ENCODE measurements around the gene GIPC1.
A peak's percentile ranks its signal among the peaks of the same experiment; 100 is the strongest.

Gene GIPC1

DNA sequence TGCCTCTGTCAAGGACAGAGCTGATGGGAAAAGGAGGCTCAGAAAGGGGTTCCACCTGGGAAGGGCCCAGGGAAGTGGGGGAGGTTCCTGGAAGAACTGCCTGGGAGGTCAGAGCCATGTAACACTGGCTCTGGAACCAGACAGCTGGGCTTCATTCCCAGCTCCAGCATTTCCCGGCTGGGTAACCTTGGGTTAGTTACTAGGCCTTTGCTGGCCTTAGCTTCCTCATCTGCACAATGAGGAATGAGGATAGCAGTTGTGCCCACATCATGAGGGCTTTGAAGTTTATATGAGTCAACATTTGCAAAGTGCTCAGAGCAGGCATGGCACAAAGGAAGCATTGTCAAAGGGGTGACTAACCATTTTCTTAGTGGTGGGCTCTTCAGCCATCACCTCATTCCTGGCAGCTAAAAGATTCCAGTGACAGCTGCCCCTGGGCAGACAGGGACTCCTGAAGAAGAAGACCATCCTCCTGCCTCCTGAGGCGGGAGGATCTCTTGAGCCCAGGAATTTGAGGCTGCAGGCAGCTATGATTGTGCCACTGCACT lies 24.0 kb upstream of the GIPC1 start:
- peak overlapping the region; percentile 79 to 96 (median 93) for H3K27ac Mint-ChIP-seq
- no peaks in the 10 kb centered on the region for H3K27me3 Mint-ChIP-seq (ENCODE audit: low read depth)
- peaks cover 19% of the 10 kb centered on the region for H3K36me3 Mint-ChIP-seq (ENCODE audit: low read depth)
- H3K4me3 Mint-ChIP-seq, result peak overlapping the region; percentile 86 to 93 (median 88)
- TF ChIP-seq, protein P1, sequence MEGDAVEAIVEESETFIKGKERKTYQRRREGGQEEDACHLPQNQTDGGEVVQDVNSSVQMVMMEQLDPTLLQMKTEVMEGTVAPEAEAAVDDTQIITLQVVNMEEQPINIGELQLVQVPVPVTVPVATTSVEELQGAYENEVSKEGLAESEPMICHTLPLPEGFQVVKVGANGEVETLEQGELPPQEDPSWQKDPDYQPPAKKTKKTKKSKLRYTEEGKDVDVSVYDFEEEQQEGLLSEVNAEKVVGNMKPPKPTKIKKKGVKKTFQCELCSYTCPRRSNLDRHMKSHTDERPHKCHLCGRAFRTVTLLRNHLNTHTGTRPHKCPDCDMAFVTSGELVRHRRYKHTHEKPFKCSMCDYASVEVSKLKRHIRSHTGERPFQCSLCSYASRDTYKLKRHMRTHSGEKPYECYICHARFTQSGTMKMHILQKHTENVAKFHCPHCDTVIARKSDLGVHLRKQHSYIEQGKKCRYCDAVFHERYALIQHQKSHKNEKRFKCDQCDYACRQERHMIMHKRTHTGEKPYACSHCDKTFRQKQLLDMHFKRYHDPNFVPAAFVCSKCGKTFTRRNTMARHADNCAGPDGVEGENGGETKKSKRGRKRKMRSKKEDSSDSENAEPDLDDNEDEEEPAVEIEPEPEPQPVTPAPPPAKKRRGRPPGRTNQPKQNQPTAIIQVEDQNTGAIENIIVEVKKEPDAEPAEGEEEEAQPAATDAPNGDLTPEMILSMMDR (IDR thresholded peaks at IDR 0.05; ENCODE audit: unreplicated experiment in 3 of 3), result no peak
- H3K4me1 Mint-ChIP-seq, result peaks cover 47% of the 10 kb centered on the region
- no peaks in the 10 kb centered on the region for H3K9me3 Mint-ChIP-seq

DNA sequence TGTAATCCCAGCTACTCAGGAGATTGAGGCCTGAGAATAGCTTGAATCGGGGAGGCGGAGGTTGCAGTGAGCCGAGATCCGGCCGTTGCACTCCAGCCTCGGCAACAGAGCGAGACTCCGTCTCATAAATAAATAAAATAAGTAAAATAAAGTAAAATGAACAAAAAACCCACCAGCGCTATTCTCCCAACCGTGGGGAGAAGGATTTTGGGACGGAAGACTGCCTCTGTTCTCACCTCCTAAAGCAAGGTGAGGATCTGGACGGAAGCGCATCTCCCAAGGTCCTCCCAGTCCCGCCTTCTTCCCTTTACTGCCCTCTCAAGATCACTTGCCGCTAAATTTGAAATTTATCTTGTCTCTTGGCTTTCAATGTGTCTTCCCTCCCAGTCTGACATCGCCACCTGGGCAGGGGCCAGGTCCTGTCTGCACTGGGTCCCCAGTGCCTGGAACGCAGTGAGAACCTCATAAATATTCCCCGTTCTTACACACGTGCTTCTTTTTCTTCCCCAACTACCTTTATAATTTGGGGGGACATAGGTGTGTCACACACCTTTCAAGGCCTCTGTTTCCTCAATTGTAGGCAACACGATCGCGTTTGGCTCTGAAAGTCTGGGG lies 23.4 kb upstream of the GIPC1 start:
- TF ChIP-seq, protein P1 (IDR thresholded peaks at IDR 0.05; ENCODE audit: unreplicated experiment in 3 of 3), result no peak
- peak overlapping the region; percentile 79 to 96 (median 93) for H3K27ac Mint-ChIP-seq
- H3K27me3 Mint-ChIP-seq (ENCODE audit: low read depth), result no peaks in the 10 kb centered on the region
- H3K9me3 Mint-ChIP-seq, result no peaks in the 10 kb centered on the region
- H3K4me1 Mint-ChIP-seq, result peaks cover 53% of the 10 kb centered on the region
- peaks cover 25% of the 10 kb centered on the region for H3K36me3 Mint-ChIP-seq (ENCODE audit: low read depth)
- peak overlapping the region; percentile 86 to 93 (median 88) for H3K4me3 Mint-ChIP-seq

DNA sequence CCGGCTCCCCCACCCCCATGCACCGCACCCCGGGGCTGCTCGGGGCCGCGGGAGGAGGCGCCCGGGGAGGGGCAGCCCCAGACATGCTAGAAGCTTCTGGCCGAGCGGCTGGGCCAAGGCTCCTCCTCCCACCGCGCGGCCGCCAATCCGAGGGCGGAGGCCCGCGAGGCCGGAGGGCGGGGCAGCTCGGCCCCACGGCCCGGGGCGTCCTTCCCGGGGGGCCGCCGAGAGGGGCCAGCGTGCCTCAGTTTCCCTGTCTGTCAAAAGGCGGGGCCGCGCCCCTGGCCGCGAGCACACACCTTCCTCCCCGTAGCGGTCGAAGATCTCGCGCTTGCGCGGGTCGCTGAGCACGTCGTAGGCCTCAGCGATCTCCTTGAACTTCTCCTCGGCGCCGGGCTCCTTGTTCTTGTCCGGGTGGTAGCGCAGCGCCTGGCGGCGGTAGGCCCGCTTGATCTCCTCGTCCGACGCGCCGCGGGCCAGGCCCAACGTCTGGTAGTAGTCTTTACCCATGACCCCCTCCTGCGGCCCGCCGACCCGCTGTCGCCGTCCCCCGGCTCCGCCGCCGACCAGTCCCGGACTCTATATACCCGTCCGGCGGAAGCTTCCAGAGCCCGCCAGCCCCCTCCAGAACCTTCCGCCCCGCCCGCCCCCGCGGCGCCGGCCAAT lies 22.0 kb upstream of the GIPC1 start, which contains the start of gene DNAJB1:
TSS of gene DNAJB1 (minus strand) at position 558 of the 666 bp plus-strand sequence. CDS start at position 510, 48 bp downstream.
- no peaks in the 10 kb centered on the region for H3K27me3 Mint-ChIP-seq (ENCODE audit: low read depth)
- peaks cover 30% of the 10 kb centered on the region for H3K36me3 Mint-ChIP-seq (ENCODE audit: low read depth)
- TF ChIP-seq, protein P1 (IDR thresholded peaks at IDR 0.05; ENCODE audit: unreplicated experiment in 3 of 3), result no peak

GRCh38 chr19:14517446-14517839 lies 21.5 kb upstream of the GIPC1 start:
- TF ChIP-seq, protein P1 (IDR thresholded peaks at IDR 0.05; ENCODE audit: unreplicated experiment in 3 of 3), result no peak
- H3K4me3 Mint-ChIP-seq, result peak overlapping the region; percentile 88 to 98 (median 95)
- no peaks in the 10 kb centered on the region for H3K27me3 Mint-ChIP-seq (ENCODE audit: low read depth)
- H3K36me3 Mint-ChIP-seq (ENCODE audit: low read depth), result peaks cover 30% of the 10 kb centered on the region
- no peaks in the 10 kb centered on the region for H3K9me3 Mint-ChIP-seq
- H3K4me1 Mint-ChIP-seq, result peaks cover 48% of the 10 kb centered on the region
- H3K27ac Mint-ChIP-seq, result peak overlapping the region; percentile 79 to 82 (median 80)

More for the DNA sequence above, 22.0 kb upstream of the GIPC1 start, which contains the start of gene DNAJB1:
- Mint-ChIP-seq H3K9me3 (no peaks in the 10 kb centered on the region), H3K27ac (peak within 1 kb of the TSS; percentile 82 to 96 (median 93)), H3K4me3 (peak within 1 kb of the TSS; percentile 88 to 98 (median 95)), H3K4me1 (peaks cover 53% of the 10 kb centered on the region)

DNA sequence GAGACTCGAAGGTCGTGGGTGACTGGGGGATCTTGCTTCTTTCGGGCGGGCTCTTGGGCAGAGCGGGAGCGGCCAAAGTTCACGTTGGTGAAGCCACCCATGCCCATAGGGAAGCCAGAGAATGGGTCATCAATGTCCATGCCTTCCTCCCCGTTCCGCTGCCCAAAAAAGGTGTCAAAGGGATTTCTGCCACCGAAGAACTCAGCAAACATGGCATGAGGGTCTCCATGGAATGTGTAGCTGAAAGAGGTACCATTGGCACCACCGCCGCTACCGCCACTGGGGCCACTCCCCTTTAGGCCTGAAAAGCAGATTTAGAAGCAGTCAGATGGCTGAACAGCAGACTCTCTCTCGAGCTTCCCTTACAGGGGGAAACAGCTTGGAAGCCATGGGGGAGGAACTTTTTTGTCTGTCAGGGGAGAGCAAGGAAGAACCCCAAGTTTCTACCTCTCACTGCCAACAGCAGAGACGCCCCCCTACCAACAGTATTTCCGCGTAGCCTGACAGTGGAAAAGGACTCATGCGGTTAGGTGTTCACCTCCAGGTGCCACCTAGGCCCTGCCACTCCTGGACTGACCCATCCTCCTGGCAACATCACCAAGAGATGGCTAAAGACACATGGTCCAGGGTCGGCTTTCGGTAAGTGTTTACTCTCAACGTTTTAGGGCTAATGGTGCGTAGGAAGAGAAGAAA lies 21.0 kb upstream of the GIPC1 start:
- Mint-ChIP-seq H3K27me3 (ENCODE audit: low read depth) (no peaks in the 10 kb centered on the region), H3K4me1 (peaks cover 42% of the 10 kb centered on the region), H3K4me3 (peak overlapping the region; percentile 88 to 98 (median 95)), H3K9me3 (no peaks in the 10 kb centered on the region), H3K36me3 (ENCODE audit: low read depth) (peaks cover 30% of the 10 kb centered on the region), H3K27ac (peak overlapping the region; percentile 79 to 82 (median 80))
- TF ChIP-seq, protein P1 (IDR thresholded peaks at IDR 0.05; ENCODE audit: unreplicated experiment in 3 of 3), result no peak

Data from nephron (organoid).